H1 (cell line): ENCODE data around the gene TENT5A. TPM values are rescaled to one million over a fixed set of nuclear protein-coding genes. Genes with fewer than 3 reads are reported as not detected.

Source experiments
- CTCF ChIA-PET: fragments of 300-600 bp; sonication (Branson Sonifier 250); formaldehyde crosslinking; loops from one replicate; lab custom pipeline; 2021; ENCODE audit not compliant: partially characterized antibody; lab: Charles Lee
- POLR2A ChIA-PET: fragments of 300-600 bp; sonication (Branson Sonifier 250); formaldehyde crosslinking; loops from one replicate; lab custom pipeline; 2021; ENCODE audit warnings: inconsistent platforms; ENCODE audit not compliant: partially characterized antibody; lab: Charles Lee
- DNase-seq, 2 experiments: peaks; one replicate each; pipeline versions ENCODE4 v3.0.0 to v3.0.0-alpha.2; 2010 to 2022; ENCODE audit warnings: low spot score in 2 of 2, low read depth in 1 of 2, mixed read lengths in 1 of 2
- FAIRE-seq: peaks from 2 replicates; lab custom pipeline; 2011; peaks lifted over from hg19 to GRCh38; lab: Jason Lieb, UNC
- H2AFZ ChIP-seq: 2 replicates; pipeline ENCODE4 v1.8.1; 2012; ENCODE audit warnings: low read length, inconsistent platforms
- H2AK5ac ChIP-seq: 2 replicates; pipeline ENCODE4 v1.6.1; 2013; ENCODE audit warnings: low read depth, low read length
- H2BK120ac ChIP-seq: replicated peaks from 2 replicates; pipeline ENCODE3; 2013; ENCODE audit warnings: low read depth, low read length, inconsistent platforms
- H2BK12ac ChIP-seq: 2 replicates; pipeline ENCODE4 v1.6.1; 2013; ENCODE audit warnings: low read depth, low read length
- H2BK15ac ChIP-seq: 2 replicates; pipeline ENCODE4 v1.6.1; 2013; ENCODE audit warnings: low read length
- H2BK20ac ChIP-seq: 2 replicates; pipeline ENCODE4 v1.6.1; 2013; ENCODE audit warnings: low read length
- H2BK5ac ChIP-seq: 2 replicates; pipeline ENCODE4 v1.6.1; 2013; ENCODE audit warnings: low read depth, low read length
- H3K14ac ChIP-seq: 2 replicates; pipeline ENCODE4 v1.6.1; 2013; ENCODE audit warnings: inconsistent platforms; ENCODE audit not compliant: insufficient read length
- H3K18ac ChIP-seq: 2 replicates; pipeline ENCODE4 v1.6.1; 2013; ENCODE audit warnings: low read length; ENCODE audit errors: extremely low read depth
- H3K23ac ChIP-seq: 2 replicates; pipeline ENCODE4 v1.6.1; 2013; ENCODE audit warnings: inconsistent platforms; ENCODE audit not compliant: insufficient read length
- H3K23me2 ChIP-seq: 2 replicates; pipeline ENCODE4 v1.6.1; 2013; ENCODE audit warnings: low read depth, low read length
- H3K27ac ChIP-seq: 2 replicates; pipeline ENCODE4 v1.6.1; 2011; ENCODE audit warnings: low read depth, low read length, inconsistent platforms
- H3K27me3 ChIP-seq, 4 experiments: replicated peaks in 1 of 4; 1 replicate in 1 of 4; 2 replicates in 3 of 4; pipeline versions ENCODE4 v1.6.1 to v1.8.1; 2011 to 2013; ENCODE audit warnings: low read length in 3 of 4, mild to moderate bottlenecking in 3 of 4, inconsistent platforms in 2 of 4, mixed read lengths in 2 of 4, moderate library complexity in 1 of 4; ENCODE audit not compliant: control insufficient read depth in 3 of 4, insufficient read depth in 3 of 4; ENCODE audit errors: extremely low read depth in 1 of 4
- H3K36me3 ChIP-seq, 4 experiments: 2 replicates each; pipeline versions ENCODE4 v1.6.1 to v1.8.1; 2011 to 2013; ENCODE audit warnings: mild to moderate bottlenecking in 4 of 4, low read length in 3 of 4, moderate library complexity in 2 of 4, control low read depth in 1 of 4, inconsistent platforms in 1 of 4; ENCODE audit not compliant: insufficient read depth in 4 of 4, control insufficient read depth in 2 of 4
- H3K4ac ChIP-seq: replicated peaks from 2 replicates; pipeline ENCODE3; 2013; ENCODE audit warnings: low read length, low read depth, mixed read lengths, inconsistent platforms; ENCODE audit not compliant: insufficient read length
- H3K4me1 ChIP-seq, 4 experiments: replicated peaks in 1 of 4; 1 replicate in 1 of 4; 2 replicates in 3 of 4; pipeline versions ENCODE4 v1.6.1 to v1.8.1; 2011 to 2013; ENCODE audit warnings: low read length in 3 of 4, inconsistent platforms in 2 of 4, mixed read lengths in 1 of 4; ENCODE audit not compliant: insufficient read depth in 4 of 4, control insufficient read depth in 3 of 4
- H3K4me2 ChIP-seq, 2 experiments: 2 replicates each; pipeline versions ENCODE4 v1.6.1 to v1.8.1; 2011 to 2013; ENCODE audit warnings: low read depth in 2 of 2, low read length in 2 of 2, control low read depth in 1 of 2, inconsistent platforms in 1 of 2, mild to moderate bottlenecking in 1 of 2; ENCODE audit not compliant: insufficient read depth in 1 of 2
- H3K4me3 ChIP-seq, 4 experiments: fragments of 200-600, 300-600 bp in 1 of 4; sonication (generic), shearing (Covaris generic), sonication (Bioruptor Twin) in 1 of 4; 2 replicates each; pipeline versions ENCODE4 v1.5.1 to v1.8.1; 2011 to 2016; ENCODE audit warnings: low read length in 4 of 4, low read depth in 3 of 4, control low read depth in 2 of 4, inconsistent platforms in 2 of 4, mild to moderate bottlenecking in 2 of 4, mixed read lengths in 1 of 4, moderate library complexity in 1 of 4; ENCODE audit not compliant: insufficient read depth in 2 of 4; ENCODE audit errors: extremely low read depth in 1 of 4
- H3K56ac ChIP-seq: replicated peaks from 2 replicates; pipeline ENCODE3; 2013; ENCODE audit warnings: low read depth, mild to moderate bottlenecking, mixed read lengths, low read length, inconsistent platforms; ENCODE audit not compliant: insufficient read length
- H3K79me1 ChIP-seq: 2 replicates; pipeline ENCODE4 v1.6.1; 2013; ENCODE audit warnings: low read depth, low read length, control low read depth
- H3K79me2 ChIP-seq, 2 experiments: 2 replicates each; pipeline versions ENCODE4 v1.6.1 to v1.8.1; 2012 to 2013; ENCODE audit warnings: low read length in 2 of 2, mild to moderate bottlenecking in 2 of 2, inconsistent platforms in 1 of 2; ENCODE audit not compliant: insufficient read depth in 2 of 2, control insufficient read depth in 1 of 2
- H3K9ac ChIP-seq, 4 experiments: replicated peaks in 1 of 4; 1 replicate in 1 of 4; 2 replicates in 3 of 4; pipeline versions ENCODE4 v1.6.1 to v1.8.1; 2011 to 2013; ENCODE audit warnings: low read depth in 3 of 4, low read length in 3 of 4, control low read depth in 2 of 4, mild to moderate bottlenecking in 2 of 4, moderate library complexity in 2 of 4, inconsistent platforms in 1 of 4; ENCODE audit errors: extremely low read depth in 1 of 4
- H3K9me3 ChIP-seq, 2 experiments: 2 replicates each; pipeline versions ENCODE4 v1.6.1 to v1.8.1; 2012 to 2013; ENCODE audit warnings: mild to moderate bottlenecking in 2 of 2, moderate library complexity in 2 of 2, control low read depth in 1 of 2, inconsistent platforms in 1 of 2, low read depth in 1 of 2, low read length in 1 of 2, mixed read lengths in 1 of 2; ENCODE audit not compliant: insufficient read depth in 2 of 2
- H4K20me1 ChIP-seq, 2 experiments: replicated peaks in 1 of 2; 2 replicates each; pipeline versions ENCODE3 to v1.8.1; 2011 to 2013; ENCODE audit warnings: inconsistent platforms in 2 of 2, low read length in 2 of 2, mild to moderate bottlenecking in 1 of 2; ENCODE audit not compliant: insufficient read depth in 2 of 2, control insufficient read depth in 1 of 2
- H4K5ac ChIP-seq: 2 replicates; pipeline ENCODE4 v1.6.1; 2013; ENCODE audit warnings: low read length, low read depth, mixed read lengths, inconsistent platforms; ENCODE audit not compliant: insufficient read length
- H4K8ac ChIP-seq: 2 replicates; pipeline ENCODE4 v1.8.0; 2013; ENCODE audit warnings: mild to moderate bottlenecking, moderate library complexity, low read length, inconsistent platforms; ENCODE audit not compliant: insufficient read depth; ENCODE audit errors: extremely low read depth
- H4K91ac ChIP-seq: replicated peaks from 2 replicates; pipeline ENCODE3; 2013; ENCODE audit warnings: low read length, mixed read lengths, inconsistent platforms; ENCODE audit not compliant: insufficient read length
- E2F6 ChIP-seq: IDR thresholded peaks from 2 replicates; pipeline ENCODE4 v1.6.1; 2012; ENCODE audit warnings: inconsistent platforms
- EGR1 ChIP-seq: IDR thresholded peaks from 2 replicates; pipeline ENCODE4 v1.6.1; 2011; ENCODE audit warnings: low read depth, low read length, borderline replicate concordance
- HDAC2 ChIP-seq, 2 experiments: fragments of 300-600 bp in 1 of 2; sonication (generic) in 1 of 2; IDR thresholded peaks; 2 replicates each; pipeline ENCODE4 v1.6.1; 2011 to 2012; ENCODE audit warnings: low read depth in 2 of 2, low read length in 2 of 2, mild to moderate bottlenecking in 2 of 2, moderate library complexity in 2 of 2, borderline replicate concordance in 1 of 2, inconsistent platforms in 1 of 2
- HDAC6 ChIP-seq: IDR thresholded peaks from one replicate; pipeline ENCODE4 v1.7.1; 2012; ENCODE audit warnings: low read depth, mild to moderate bottlenecking, inconsistent platforms, low read length, moderate library complexity
- JUN ChIP-seq: IDR thresholded peaks from 2 replicates; pipeline ENCODE4 v1.6.1; 2011; ENCODE audit warnings: low read depth, mild to moderate bottlenecking, improper control_type of control experiment, low read length
- MAX ChIP-seq: IDR thresholded peaks from 2 replicates; pipeline ENCODE4 v1.6.1; 2012; ENCODE audit warnings: inconsistent platforms
- RAD21 ChIP-seq, 2 experiments: IDR thresholded peaks in 1 of 2; conservative IDR thresholded peaks in 1 of 2; 2 replicates each; pipeline ENCODE4 v1.6.1; 2011; ENCODE audit warnings: low read depth in 2 of 2, low read length in 2 of 2, improper control_type of control experiment in 1 of 2, inconsistent platforms in 1 of 2, mild to moderate bottlenecking in 1 of 2, moderate library complexity in 1 of 2
- RBBP5 ChIP-seq: IDR thresholded peaks from 2 replicates; pipeline ENCODE4 v1.7.1; 2012; ENCODE audit warnings: low read depth, mild to moderate bottlenecking, inconsistent platforms, low read length, moderate library complexity, borderline replicate concordance
- RNF2 ChIP-seq: fragments of 200-900, 300-1000 bp; sonication (generic); IDR thresholded peaks from 2 replicates; pipeline ENCODE4 v1.7.1; 2016; ENCODE audit warnings: borderline replicate concordance, low read depth, mild to moderate bottlenecking, antibody characterized with exemption, low read length; ENCODE audit not compliant: poor library complexity, severe bottlenecking; ENCODE audit errors: missing control alignments
- SIN3A ChIP-seq, 2 experiments: IDR thresholded peaks in 1 of 2; conservative IDR thresholded peaks in 1 of 2; 2 replicates each; pipeline ENCODE4 v1.6.1; 2011 to 2012; ENCODE audit warnings: low read length in 2 of 2, improper control_type of control experiment in 1 of 2, low read depth in 1 of 2, mild to moderate bottlenecking in 1 of 2
- WGBS, 2 experiments: shearing (Covaris generic) in 1 of 2; methylation state at CpG; one replicate each; pipeline versions ENCODE4 v1.1.6 to v1.1.7; 2013 to 2015; ENCODE audit warnings: low lambda C conversion rate in 2 of 2, mixed read lengths in 2 of 2, inconsistent platforms in 1 of 2, low coverage in 1 of 2, missing lambda C conversion rate in 1 of 2; ENCODE audit not compliant: insufficient replicate concordance in 2 of 2, insufficient coverage in 1 of 2, insufficient read length in 1 of 2; ENCODE audit errors: extremely low coverage in 1 of 2, missing lambda C conversion rate in 1 of 2; 5-methylcytosine and 5-hydroxymethylcytosine counted together
- polyA plus RNA-seq, 7 experiments: library from polyadenylated mRNA; depleted of rRNA in 3 of 7; stranded (reverse) in 5 of 7; unstranded in 2 of 7; fragments of >200 nt in 5 of 7; fragments of 200-250 nt in 2 of 7; gene quantifications; 1 replicate in 5 of 7; 2 replicates in 1 of 7; 4 replicates in 1 of 7; pipeline versions ENCODE4 v1.2.1 to v1.2.3, GENCODE V29; 2011 to 2013; ENCODE audit warnings: missing spikeins in 2 of 7, mixed read lengths in 2 of 7
- total RNA-seq: library from RNA; stranded (reverse); fragmentation: NEBNext Ultra II Directional; extraction: Animal tissue kit (Norgen Biotek cat#: 25700); gene quantifications from 2 replicates; pipeline ENCODE4 v1.2.1, GENCODE V29; 2021

The TENT5A gene
- total and polyA plus RNA-seq, 2 of the 8 experiments (the other 6 are each of a cell fraction or from before 2014, with no cell fraction given): 0.91 to 2.9 TPM

GRCh38 chr6:81708113-81708699, 44.3 kb downstream of the TENT5A start:
- Histone ChIP-seq H3K79me2 (no peaks in the 10 kb centered on the region), H3K4me1 (peaks cover 0 to 4% (median 1%) of the 10 kb centered on the region in 4 experiments; a peak in 2 of 7 replicates), H2AFZ (no peak overlapping the region), H3K4me3 (no peak overlapping the region), H3K4me2 (peak overlapping the region; percentile 6 to 20; a peak in 1 of 4 replicates), H3K4ac (no peak overlapping the region), H4K5ac (no peak overlapping the region), H3K27me3 (no peaks in the 10 kb centered on the region), H2BK20ac (no peak overlapping the region), H3K9me3 (no peaks in the 10 kb centered on the region), H3K23me2 (no peaks in the 10 kb centered on the region), H3K23ac (no peak overlapping the region), H4K8ac (no peak overlapping the region), H2BK15ac (no peak overlapping the region), H3K14ac (no peak overlapping the region), H3K9ac (no peak overlapping the region), H2BK5ac (no peak overlapping the region), H3K18ac (no peak overlapping the region), H3K36me3 (no peaks in the 10 kb centered on the region), H2BK120ac (no peak overlapping the region), H4K91ac (no peak overlapping the region), H3K79me1 (no peaks in the 10 kb centered on the region), H4K20me1 (peaks cover 0 to 2% of the 10 kb centered on the region in 2 experiments), H2AK5ac (no peak overlapping the region), H2BK12ac (no peak overlapping the region), H3K27ac (no peak overlapping the region), H3K56ac (no peak overlapping the region)
- DNase-seq: peak in 1 of 2 experiments; percentile 59
- CTCF ChIA-PET: no interaction called here
- 29% methylated on average over 5 of the region's 5 CpGs; no CpG with 5 or more reads in 1 of the 2 experiments for whole genome bisulfite sequencing, 2 experiments
- POLR2A ChIA-PET: interaction anchor here (0.6 kb wide), 2 partner anchors 73 to 306 kb away, joined by 3 to 5 read pairs; no protein-coding TSS in a partner anchor
- FAIRE-seq: peak; percentile 78
- no peak for TF ChIP-seq E2F6
- TF ChIP-seq RNF2: no peak
- TF ChIP-seq HDAC2 (IDR thresholded peaks at IDR 0.05; ENCODE audit: borderline replicate concordance in 1 of 2, low read depth in 2 of 2, low read length in 2 of 2): peak in 1 of 2 experiments; percentile 43; a peak in 1 of 4 replicates
- TF ChIP-seq HDAC6: no peak
- no peak; a peak in 2 of 4 replicates for TF ChIP-seq RAD21 (IDR thresholded peaks at IDR 0.05 in 1 of 2, conservative IDR thresholded peaks at IDR 0.05 in 1 of 2; ENCODE audit: low read depth in 2 of 2, low read length in 2 of 2)
- no peak for TF ChIP-seq RBBP5
- no peak for TF ChIP-seq JUN
- no peak for TF ChIP-seq SIN3A (conservative IDR thresholded peaks at IDR 0.05 in 1 of 2, IDR thresholded peaks at IDR 0.05 in 1 of 2; ENCODE audit: low read depth in 1 of 2, low read length in 2 of 2)
- no peak for TF ChIP-seq MAX
- TF ChIP-seq EGR1: no peak
